ENCODE results near the gene DOK6. TPM values are rescaled to one million over a fixed set of nuclear protein-coding genes. Genes with fewer than 3 reads are reported as not detected.

Gene DOK6
- total RNA-seq, 2 experiments from 2014 or later: not detected

GRCh38 chr18:69588301-69588700, 187.6 kb downstream of the DOK6 start:
- Histone ChIP-seq H3K27ac (ENCODE audit: low read depth, low read length, poor library complexity, severe bottlenecking) (no peak overlapping the region), H4K20me1 (ENCODE audit: insufficient read depth, low read length) (no peaks in the 10 kb centered on the region), H3K79me2 (ENCODE audit: insufficient read depth, low read depth, low read length) (no peaks in the 10 kb centered on the region), H3K36me3 (ENCODE audit: insufficient read depth, low read length) (no peaks in the 10 kb centered on the region), H3K4me2 (ENCODE audit: low read length) (no peak overlapping the region), H3K9me3 (ENCODE audit: low read length) (no peaks in the 10 kb centered on the region), H2AFZ (ENCODE audit: low read length) (no peak overlapping the region), H3K9me2 (ENCODE audit: insufficient read depth, low read length) (no peaks in the 10 kb centered on the region), H3K4me1 (ENCODE audit: insufficient read depth, low read length, poor library complexity, severe bottlenecking) (no peaks in the 10 kb centered on the region), H3K4me3 (ENCODE audit: low read depth, low read length, poor library complexity, severe bottlenecking) (no peak overlapping the region)
- no peak for DNase-seq (ENCODE audit: low spot score)
- CTCF ChIA-PET (ENCODE audit: unreplicated experiment): no interaction called here
- POLR2A ChIA-PET: no interaction called here
- no peak for TF ChIP-seq CTCF (conservative IDR thresholded peaks at IDR 0.05; ENCODE audit: low read length)
- no peak for TF ChIP-seq EZH2phosphoT487 (IDR thresholded peaks at IDR 0.05; ENCODE audit: borderline replicate concordance, low read depth, low read length)
- intact Hi-C loops (cut with micrococcal nuclease; ENCODE audit: unreplicated experiment): no loop called here
- BruUV-seq (replicated peaks): no TSS peak

DNA sequence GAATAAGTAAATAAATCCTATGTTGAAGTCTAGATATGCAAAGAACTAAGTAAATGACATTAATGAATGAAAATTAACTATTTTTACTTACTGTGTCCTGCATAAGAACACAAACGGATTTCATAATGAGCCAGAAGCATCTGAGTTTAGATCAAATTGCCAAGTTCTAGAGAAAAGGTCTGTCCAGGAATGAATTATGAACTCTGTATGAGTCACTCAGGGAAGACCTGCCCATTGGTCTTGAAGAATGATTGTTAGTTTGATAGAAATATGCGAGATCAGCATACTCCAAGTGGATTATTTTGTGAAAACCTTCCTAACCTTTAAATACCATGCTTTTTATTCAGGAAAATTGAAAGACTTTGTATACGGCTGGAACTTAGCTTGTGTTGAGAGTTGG, 189.5 kb downstream of the DOK6 start:
- ChIA-PET POLR2A (no interaction called here), CTCF (ENCODE audit: unreplicated experiment) (no interaction called here)
- Histone ChIP-seq H3K4me1 (ENCODE audit: insufficient read depth, low read length, poor library complexity, severe bottlenecking) (no peaks in the 10 kb centered on the region), H3K9me2 (ENCODE audit: insufficient read depth, low read length) (no peaks in the 10 kb centered on the region), H2AFZ (ENCODE audit: low read length) (no peak overlapping the region), H4K20me1 (ENCODE audit: insufficient read depth, low read length) (no peaks in the 10 kb centered on the region), H3K9me3 (ENCODE audit: low read length) (no peaks in the 10 kb centered on the region), H3K27ac (ENCODE audit: low read depth, low read length, poor library complexity, severe bottlenecking) (no peak overlapping the region), H3K4me3 (ENCODE audit: low read depth, low read length, poor library complexity, severe bottlenecking) (no peak overlapping the region), H3K79me2 (ENCODE audit: insufficient read depth, low read depth, low read length) (no peaks in the 10 kb centered on the region), H3K36me3 (ENCODE audit: insufficient read depth, low read length) (no peaks in the 10 kb centered on the region), H3K4me2 (ENCODE audit: low read length) (no peak overlapping the region)
- intact Hi-C loops (cut with micrococcal nuclease; ENCODE audit: unreplicated experiment): no loop called here
- no peak for TF ChIP-seq CTCF (conservative IDR thresholded peaks at IDR 0.05; ENCODE audit: low read length)
- no peak for TF ChIP-seq EZH2phosphoT487 (IDR thresholded peaks at IDR 0.05; ENCODE audit: borderline replicate concordance, low read depth, low read length)
- DNase-seq (ENCODE audit: low spot score): no peak
- no TSS peak for BruUV-seq (replicated peaks)

- ChIA-PET POLR2A (no interaction called here), CTCF (ENCODE audit: unreplicated experiment) (no interaction called here)
- Histone ChIP-seq H3K9me2 (ENCODE audit: insufficient read depth, low read length) (no peaks in the 10 kb centered on the region), H2AFZ (ENCODE audit: low read length) (no peak overlapping the region), H3K27ac (ENCODE audit: low read depth, low read length, poor library complexity, severe bottlenecking) (no peak overlapping the region), H3K4me1 (ENCODE audit: insufficient read depth, low read length, poor library complexity, severe bottlenecking) (no peaks in the 10 kb centered on the region), H3K4me2 (ENCODE audit: low read length) (no peak overlapping the region), H3K36me3 (ENCODE audit: insufficient read depth, low read length) (no peaks in the 10 kb centered on the region), H3K4me3 (ENCODE audit: low read depth, low read length, poor library complexity, severe bottlenecking) (no peak overlapping the region), H3K9me3 (ENCODE audit: low read length) (no peaks in the 10 kb centered on the region), H3K79me2 (ENCODE audit: insufficient read depth, low read depth, low read length) (no peaks in the 10 kb centered on the region), H4K20me1 (ENCODE audit: insufficient read depth, low read length) (no peaks in the 10 kb centered on the region)
- intact Hi-C loops (cut with micrococcal nuclease; ENCODE audit: unreplicated experiment): no loop called here
- no TSS peak for BruUV-seq (replicated peaks)
- TF ChIP-seq EZH2phosphoT487 (IDR thresholded peaks at IDR 0.05; ENCODE audit: borderline replicate concordance, low read depth, low read length) (no peak), CTCF (conservative IDR thresholded peaks at IDR 0.05; ENCODE audit: low read length) (no peak)
- DNase-seq (ENCODE audit: low spot score): no peak
Observed at GRCh38 chr18:69596345-69596744, 195.7 kb downstream of the DOK6 start.
